H1 (cell line): ENCODE data around the gene MGMT.

Source experiments
- CEBPB ChIP-seq: IDR thresholded peaks from 2 replicates; pipeline ENCODE4 v1.6.1; 2012; ENCODE audit warnings: low read depth, low read length
- CHD1 ChIP-seq: IDR thresholded peaks from 2 replicates; pipeline ENCODE4 v1.6.1; 2012; ENCODE audit warnings: low read depth, low read length, improper control_type of control experiment
- EZH2 ChIP-seq: fragments of 200-600 bp; sonication (generic); IDR thresholded peaks from 2 replicates; pipeline ENCODE4 v1.7.1; 2012; ENCODE audit warnings: low read depth, mild to moderate bottlenecking, moderate library complexity, low read length, inconsistent platforms; ENCODE audit not compliant: severe bottlenecking
- HDAC2 ChIP-seq, 2 experiments: fragments of 300-600 bp in 1 of 2; sonication (generic) in 1 of 2; IDR thresholded peaks; 2 replicates each; pipeline ENCODE4 v1.6.1; 2011 to 2012; ENCODE audit warnings: low read depth in 2 of 2, low read length in 2 of 2, mild to moderate bottlenecking in 2 of 2, moderate library complexity in 2 of 2, borderline replicate concordance in 1 of 2, inconsistent platforms in 1 of 2
- KDM1A ChIP-seq: fragments of 200-600, 300-600 bp; sonication (generic); IDR thresholded peaks from 2 replicates; pipeline ENCODE4 v1.7.1; 2016; ENCODE audit warnings: mild to moderate bottlenecking, low read length, borderline replicate concordance
- POLR2A ChIP-seq, 2 experiments: IDR thresholded peaks; 1 replicate in 1 of 2; 2 replicates in 1 of 2; pipeline ENCODE4 v1.6.1; 2011; ENCODE audit warnings: low read depth in 2 of 2, low read length in 2 of 2, mild to moderate bottlenecking in 2 of 2; ENCODE audit errors: control extremely low read depth in 1 of 2
- TAF1 ChIP-seq: IDR thresholded peaks from 2 replicates; pipeline ENCODE4 v1.6.1; 2011; ENCODE audit warnings: mild to moderate bottlenecking, low read depth, low read length
- YY1 ChIP-seq: IDR thresholded peaks from 2 replicates; pipeline ENCODE4 v1.6.1; 2011; ENCODE audit warnings: low read depth, mild to moderate bottlenecking, low read length
- TF ChIP-seq, protein P1 (sequence below): IDR thresholded peaks from 2 replicates; pipeline ENCODE4 v1.6.1; 2011; ENCODE audit warnings: low read depth, mild to moderate bottlenecking, low read length; ENCODE audit not compliant: insufficient read depth
- TF ChIP-seq, protein P2 (sequence below), 3 experiments: IDR thresholded peaks; 1 replicate in 2 of 3; 2 replicates in 1 of 3; pipeline versions ENCODE4 v1.5.1 to v1.6.1; 2011; ENCODE audit warnings: low read length in 3 of 3, mild to moderate bottlenecking in 3 of 3, inconsistent platforms in 2 of 3, low read depth in 1 of 3, moderate library complexity in 1 of 3; ENCODE audit not compliant: insufficient read depth in 1 of 3; ENCODE audit errors: control extremely low read depth in 1 of 3

DNA sequence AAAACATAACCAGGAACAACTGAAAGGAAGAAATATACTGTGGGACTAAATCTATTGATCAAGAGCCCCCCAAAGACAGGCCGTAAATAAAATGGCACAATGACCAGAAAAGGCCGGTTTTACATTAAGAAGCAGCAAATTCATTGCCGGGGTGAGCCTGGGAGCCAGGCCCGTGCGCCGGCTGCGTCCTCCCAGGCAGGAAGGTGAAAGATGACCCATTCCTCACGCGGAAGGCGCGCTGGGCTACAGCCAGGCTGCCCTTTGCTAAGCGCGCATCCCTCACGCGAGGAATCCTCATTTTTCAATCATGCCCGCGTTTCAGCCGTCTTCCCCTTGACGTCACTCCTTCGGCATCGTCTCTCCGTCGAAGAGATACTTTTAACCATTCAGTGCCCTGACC is 47.6 kb upstream of the MGMT start:
- TF ChIP-seq POLR2A (IDR thresholded peaks at IDR 0.05; ENCODE audit: control extremely low read depth in 1 of 2, low read depth in 2 of 2, low read length in 2 of 2) (no peak), YY1 (no peak), HDAC2 (IDR thresholded peaks at IDR 0.05; ENCODE audit: borderline replicate concordance in 1 of 2, low read depth in 2 of 2, low read length in 2 of 2) (no peak), EZH2 (no peak), CEBPB (no peak), CHD1 (no peak), TAF1 (no peak), KDM1A (no peak)
- TF ChIP-seq, protein P1, sequence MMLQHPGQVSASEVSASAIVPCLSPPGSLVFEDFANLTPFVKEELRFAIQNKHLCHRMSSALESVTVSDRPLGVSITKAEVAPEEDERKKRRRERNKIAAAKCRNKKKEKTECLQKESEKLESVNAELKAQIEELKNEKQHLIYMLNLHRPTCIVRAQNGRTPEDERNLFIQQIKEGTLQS, result no peak
- TF ChIP-seq, protein P2, sequence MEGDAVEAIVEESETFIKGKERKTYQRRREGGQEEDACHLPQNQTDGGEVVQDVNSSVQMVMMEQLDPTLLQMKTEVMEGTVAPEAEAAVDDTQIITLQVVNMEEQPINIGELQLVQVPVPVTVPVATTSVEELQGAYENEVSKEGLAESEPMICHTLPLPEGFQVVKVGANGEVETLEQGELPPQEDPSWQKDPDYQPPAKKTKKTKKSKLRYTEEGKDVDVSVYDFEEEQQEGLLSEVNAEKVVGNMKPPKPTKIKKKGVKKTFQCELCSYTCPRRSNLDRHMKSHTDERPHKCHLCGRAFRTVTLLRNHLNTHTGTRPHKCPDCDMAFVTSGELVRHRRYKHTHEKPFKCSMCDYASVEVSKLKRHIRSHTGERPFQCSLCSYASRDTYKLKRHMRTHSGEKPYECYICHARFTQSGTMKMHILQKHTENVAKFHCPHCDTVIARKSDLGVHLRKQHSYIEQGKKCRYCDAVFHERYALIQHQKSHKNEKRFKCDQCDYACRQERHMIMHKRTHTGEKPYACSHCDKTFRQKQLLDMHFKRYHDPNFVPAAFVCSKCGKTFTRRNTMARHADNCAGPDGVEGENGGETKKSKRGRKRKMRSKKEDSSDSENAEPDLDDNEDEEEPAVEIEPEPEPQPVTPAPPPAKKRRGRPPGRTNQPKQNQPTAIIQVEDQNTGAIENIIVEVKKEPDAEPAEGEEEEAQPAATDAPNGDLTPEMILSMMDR (IDR thresholded peaks at IDR 0.05; ENCODE audit: control extremely low read depth in 1 of 3, insufficient read depth in 1 of 3, low read depth in 1 of 3, low read length in 3 of 3), result no peak
